HG02973 (cell line): Measurements from ENCODE around the gene PCDHGA8.
A peak's percentile ranks its signal among the peaks of the same experiment; 100 is the strongest.
"Not testable (repeated sequence)": the region's sequence is repeated elsewhere in the genome, so short reads cannot be mapped to it uniquely, and the experiment has no call there.

Experiments used
- ATAC-seq: cut with Tn5 transposase; IDR thresholded peaks from one replicate; pipeline ENCODE4 v1.9.1; 2021; ENCODE audit warnings: moderate library complexity; ENCODE audit not compliant: unreplicated experiment

Gene PCDHGA8

DNA sequence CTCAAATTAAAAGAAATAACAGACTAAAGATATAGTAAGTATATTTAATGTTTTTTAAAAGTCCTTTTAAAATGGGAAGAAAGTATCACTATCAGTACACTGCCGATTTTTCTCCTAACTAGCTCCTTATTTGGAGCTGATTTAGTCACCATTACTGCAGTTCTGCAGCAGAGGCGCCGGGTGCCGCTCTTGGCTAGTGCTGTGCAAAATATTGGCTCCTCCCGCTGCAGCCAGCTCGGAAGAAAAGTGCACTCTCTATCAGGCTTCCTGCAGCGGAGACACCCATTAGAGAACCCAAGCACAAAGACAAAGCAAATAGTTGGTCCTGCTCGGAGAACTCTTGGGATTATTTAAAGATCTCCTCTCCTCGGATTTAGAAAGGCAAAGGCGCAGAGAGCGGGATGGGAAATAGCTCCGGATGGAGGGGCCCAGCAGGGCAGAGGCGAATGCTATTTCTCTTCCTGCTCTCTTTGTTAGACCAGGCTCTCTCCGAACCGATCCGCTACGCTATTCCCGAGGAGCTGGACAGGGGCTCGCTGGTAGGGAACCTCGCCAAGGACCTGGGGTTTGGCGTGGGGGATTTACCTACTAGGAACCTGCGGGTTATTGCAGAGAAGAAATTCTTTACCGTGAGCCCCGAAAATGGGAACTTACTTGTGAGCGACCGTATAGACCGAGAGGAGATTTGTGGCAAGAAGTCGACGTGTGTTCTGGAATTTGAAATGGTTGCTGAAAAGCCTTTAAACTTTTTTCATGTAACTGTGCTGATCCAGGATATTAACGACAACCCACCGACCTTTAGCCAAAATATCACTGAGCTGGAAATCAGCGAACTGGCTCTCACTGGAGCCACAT, 22.2 kb upstream of the PCDHGA8 start, which contains the start of gene PCDHGB3:
PCDHGB3 (plus strand) TSS at position 249 of the 855 bp plus-strand sequence; CDS start at position 402, 153 bp downstream.
- peak; percentile 98 for ATAC-seq

- ATAC-seq, result no peak
Observed at GRCh38 chr5:141371572-141372475, 20.6 kb upstream of the PCDHGA8 start.

GRCh38 chr5:141373673-141374317, 18.6 kb upstream of the PCDHGA8 start, which contains the start of gene PCDHGA6:
Gene PCDHGA6, plus strand, starts transcription at chr5:141373891. Its CDS starts 193 bp downstream, at chr5:141374084.
- no peak for ATAC-seq

DNA sequence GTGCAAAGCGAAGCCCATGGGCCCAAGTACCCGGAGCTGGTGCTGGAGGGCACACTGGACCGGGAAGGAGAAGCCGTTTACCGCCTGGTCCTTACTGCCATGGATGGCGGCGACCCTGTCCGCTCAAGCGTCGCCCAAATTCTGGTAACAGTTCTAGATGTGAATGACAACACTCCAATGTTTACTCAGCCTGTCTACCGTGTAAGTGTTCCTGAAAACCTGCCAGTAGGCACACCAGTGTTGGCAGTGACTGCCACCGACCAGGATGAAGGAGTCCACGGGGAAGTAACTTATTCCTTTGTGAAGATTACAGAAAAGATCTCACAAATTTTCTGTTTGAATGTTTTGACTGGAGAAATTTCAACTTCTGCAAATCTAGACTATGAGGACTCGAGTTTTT, 17.8 kb upstream of the PCDHGA8 start:
- no peak for ATAC-seq

GRCh38 chr5:141375444-141376155, 16.8 kb upstream of the PCDHGA8 start:
- ATAC-seq, result not testable (repeated sequence)

DNA sequence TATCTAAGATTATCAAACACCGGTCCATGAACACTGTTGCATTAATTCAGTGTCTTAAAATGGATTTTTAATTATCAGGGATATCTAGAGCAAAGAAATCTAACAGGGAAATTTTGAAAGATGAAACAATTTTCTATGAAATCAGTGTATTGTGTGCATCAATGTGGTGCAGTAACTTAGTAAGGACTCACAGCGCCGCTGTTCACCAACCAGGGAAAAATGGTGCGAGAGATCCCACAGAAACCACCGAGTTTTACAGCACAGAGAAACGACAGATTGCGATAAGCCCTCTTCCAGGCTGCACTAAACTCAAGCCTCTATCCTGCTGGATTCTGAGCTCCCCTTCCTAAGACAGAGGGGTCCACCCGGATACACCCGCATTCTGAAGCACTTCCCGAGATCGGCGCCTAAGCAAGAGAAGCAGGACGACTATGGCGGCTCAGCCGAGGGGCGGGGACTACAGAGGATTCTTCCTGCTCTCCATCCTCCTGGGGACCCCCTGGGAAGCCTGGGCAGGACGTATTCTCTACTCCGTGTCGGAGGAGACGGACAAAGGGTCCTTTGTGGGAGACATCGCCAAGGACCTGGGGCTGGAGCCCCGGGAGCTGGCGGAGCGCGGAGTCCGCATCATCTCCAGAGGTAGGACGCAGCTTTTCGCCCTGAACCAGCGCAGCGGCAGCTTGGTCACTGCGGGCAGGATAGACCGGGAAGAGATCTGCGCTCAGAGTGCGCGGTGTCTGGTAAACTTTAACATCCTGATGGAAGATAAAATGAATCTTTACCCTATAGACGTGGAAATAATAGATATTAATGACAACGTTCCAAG, 9.8 kb upstream of the PCDHGA8 start, which contains the start of gene PCDHGA7:
PCDHGA7 (plus strand) TSS at position 274 of the 826 bp plus-strand sequence; CDS start at position 432, 158 bp downstream.
- peak; percentile 69 for ATAC-seq

DNA sequence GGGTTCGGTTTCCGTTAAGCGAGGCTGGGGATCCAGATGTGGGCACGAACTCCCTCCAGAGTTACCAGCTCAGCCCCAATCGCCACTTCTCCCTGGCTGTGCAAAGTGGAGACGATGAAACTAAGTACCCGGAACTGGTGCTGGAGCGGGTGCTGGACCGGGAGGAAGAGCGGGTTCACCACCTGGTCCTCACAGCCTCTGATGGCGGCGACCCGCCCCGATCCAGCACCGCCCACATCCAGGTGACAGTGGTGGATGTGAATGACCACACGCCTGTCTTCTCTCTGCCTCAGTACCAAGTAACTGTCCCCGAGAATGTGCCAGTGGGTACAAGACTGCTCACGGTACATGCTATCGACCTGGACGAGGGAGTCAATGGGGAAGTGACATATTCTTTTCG, 9.1 kb upstream of the PCDHGA8 start:
- ATAC-seq, result no peak

DNA sequence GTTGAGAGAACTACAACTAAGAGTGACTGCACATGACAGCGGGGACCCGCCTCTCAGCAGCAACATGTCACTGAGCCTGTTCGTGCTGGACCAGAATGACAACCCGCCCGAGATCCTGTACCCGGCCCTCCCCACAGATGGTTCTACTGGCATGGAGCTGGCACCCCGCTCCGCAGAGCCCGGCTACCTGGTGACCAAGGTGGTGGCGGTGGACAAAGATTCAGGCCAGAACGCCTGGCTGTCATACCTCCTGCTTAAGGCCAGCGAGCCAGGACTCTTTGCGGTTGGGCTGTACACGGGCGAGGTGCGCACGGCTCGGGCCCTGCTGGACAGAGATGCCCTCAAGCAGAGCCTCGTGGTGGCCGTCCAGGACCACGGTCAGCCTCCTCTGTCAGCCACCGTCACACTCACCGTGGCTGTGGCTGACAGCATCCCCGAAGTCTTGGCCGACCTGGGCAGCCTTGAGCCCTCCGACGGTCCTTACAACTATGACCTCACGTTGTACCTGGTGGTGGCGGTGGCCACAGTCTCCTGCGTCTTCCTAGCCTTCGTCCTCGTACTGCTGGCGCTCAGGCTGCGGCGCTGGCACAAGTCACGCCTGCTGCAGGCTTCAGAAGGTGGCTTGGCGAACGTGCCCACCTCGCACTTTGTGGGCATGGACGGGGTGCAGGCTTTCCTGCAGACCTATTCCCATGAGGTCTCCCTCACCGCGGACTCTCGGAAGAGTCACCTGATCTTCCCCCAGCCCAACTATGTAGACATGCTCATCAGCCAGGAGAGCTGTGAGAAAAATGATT, 7.8 kb upstream of the PCDHGA8 start:
- no peak for ATAC-seq

- ATAC-seq, result peak; percentile 89
Observed at GRCh38 chr5:141387557-141388311, 4.7 kb upstream of the PCDHGA8 start, which contains the start of gene PCDHGB4. Gene PCDHGB4, plus strand, starts transcription at chr5:141387698. Its CDS starts 187 bp downstream, at chr5:141387885.

DNA sequence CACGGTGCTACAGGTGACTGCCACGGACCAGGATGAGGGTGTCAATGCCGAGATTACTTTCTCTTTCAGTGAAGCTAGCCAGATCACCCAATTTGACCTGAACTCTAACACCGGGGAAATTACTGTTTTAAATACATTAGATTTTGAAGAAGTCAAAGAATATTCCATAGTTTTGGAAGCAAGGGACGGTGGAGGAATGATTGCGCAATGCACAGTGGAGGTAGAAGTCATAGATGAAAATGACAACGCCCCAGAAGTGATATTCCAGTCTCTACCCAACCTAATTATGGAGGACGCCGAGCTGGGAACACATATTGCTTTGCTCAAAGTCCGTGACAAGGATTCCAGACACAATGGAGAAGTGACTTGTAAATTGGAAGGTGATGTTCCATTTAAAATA, 3.8 kb upstream of the PCDHGA8 start:
- ATAC-seq, result no peak

DNA sequence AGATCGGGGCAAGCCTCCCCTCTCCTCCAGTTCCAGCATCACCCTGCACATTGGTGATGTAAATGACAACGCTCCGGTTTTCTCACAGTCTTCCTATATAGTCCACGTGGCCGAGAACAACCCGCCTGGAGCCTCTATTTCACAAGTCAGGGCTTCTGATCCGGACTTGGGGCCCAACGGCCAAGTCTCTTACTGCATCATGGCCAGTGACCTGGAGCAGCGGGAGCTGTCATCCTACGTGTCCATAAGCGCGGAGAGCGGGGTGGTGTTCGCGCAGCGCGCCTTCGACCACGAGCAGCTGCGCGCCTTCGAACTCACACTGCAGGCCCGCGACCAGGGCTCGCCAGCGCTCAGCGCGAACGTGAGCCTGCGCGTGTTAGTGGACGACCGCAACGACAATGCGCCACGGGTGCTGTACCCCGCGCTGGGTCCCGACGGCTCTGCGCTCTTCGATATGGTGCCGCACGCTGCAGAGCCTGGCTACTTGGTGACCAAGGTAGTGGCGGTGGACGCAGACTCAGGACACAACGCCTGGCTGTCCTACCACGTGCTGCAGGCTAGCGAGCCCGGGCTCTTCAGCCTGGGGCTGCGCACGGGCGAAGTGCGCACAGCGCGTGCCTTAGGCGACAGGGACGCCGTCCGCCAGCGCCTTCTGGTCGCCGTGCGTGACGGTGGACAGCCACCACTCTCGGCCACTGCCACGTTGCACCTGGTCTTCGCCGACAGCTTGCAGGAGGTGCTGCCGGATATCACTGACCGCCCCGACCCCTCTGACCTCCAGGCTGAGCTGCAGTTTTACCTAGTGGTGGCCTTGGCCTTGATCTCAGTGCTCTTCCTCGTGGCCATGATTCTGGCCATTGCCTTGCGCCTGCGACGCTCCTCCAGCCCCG, 3.0 kb upstream of the PCDHGA8 start:
- no peak for ATAC-seq

DNA sequence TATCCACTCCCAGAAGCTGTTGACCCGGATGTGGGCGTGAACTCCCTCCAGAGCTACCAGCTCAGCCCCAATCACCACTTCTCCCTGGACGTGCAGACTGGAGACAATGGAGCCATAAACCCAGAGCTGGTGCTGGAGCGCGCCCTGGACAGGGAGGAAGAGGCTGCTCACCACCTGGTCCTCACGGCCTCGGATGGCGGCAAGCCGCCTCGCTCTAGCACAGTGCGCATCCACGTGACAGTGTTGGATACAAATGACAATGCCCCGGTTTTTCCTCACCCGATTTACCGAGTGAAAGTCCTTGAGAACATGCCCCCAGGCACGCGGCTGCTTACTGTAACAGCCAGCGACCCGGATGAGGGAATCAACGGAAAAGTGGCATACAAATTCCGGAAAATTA, 834 bp downstream of the PCDHGA8 start:
- no peak for ATAC-seq

DNA sequence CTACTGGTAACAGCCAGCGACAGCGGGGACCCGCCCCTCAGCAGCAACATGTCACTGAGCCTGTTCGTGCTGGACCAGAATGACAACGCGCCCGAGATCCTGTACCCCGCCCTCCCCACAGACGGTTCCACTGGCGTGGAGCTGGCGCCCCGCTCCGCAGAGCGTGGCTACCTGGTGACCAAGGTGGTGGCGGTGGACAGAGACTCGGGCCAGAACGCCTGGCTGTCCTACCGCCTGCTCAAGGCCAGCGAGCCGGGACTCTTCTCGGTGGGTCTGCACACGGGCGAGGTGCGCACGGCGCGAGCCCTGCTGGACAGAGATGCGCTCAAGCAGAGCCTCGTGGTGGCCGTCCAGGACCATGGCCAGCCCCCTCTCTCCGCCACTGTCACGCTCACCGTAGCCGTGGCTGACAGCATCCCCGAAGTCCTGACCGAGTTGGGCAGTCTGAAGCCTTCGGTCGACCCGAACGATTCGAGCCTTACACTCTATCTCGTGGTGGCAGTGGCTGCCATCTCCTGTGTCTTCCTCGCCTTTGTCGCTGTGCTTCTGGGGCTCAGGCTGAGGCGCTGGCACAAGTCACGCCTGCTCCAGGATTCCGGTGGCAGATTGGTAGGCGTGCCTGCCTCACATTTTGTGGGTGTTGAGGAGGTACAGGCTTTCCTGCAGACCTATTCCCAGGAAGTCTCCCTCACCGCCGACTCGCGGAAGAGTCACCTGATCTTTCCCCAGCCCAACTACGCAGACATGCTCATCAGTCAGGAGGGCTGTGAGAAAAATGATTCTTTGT, 2.2 kb downstream of the PCDHGA8 start:
- ATAC-seq, result not testable (repeated sequence)

DNA sequence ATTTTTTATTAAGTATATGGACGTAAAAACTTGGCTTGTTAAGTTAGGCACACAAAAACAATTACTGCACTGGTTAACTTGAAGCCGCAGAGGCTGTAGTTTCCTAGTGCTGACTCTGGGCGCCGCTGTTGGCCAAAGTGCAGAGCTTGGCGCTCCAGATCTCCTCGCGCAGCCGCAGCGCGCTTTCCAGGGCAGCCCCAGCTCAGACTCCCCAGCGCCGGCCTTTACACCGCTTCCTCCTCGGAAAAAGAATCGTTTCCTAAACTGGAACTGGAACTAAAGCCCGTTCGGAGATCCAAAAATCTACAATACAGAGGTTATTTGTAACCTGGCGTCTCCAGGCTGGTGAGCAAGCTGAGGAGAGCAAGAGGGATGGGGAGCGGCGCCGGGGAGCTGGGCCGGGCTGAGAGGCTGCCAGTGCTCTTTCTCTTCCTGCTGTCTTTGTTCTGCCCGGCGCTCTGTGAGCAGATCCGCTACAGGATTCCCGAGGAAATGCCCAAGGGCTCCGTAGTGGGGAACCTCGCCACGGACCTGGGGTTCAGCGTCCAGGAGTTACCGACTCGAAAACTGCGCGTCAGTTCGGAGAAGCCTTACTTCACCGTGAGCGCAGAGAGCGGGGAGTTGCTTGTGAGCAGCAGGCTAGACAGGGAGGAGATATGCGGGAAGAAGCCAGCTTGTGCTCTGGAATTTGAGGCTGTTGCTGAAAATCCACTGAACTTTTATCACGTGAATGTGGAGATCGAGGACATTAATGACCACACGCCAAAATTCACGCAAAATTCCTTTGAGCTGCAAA, 5.5 kb downstream of the PCDHGA8 start, which contains the start of gene PCDHGB5:
PCDHGB5 (plus strand) TSS at position 192 of the 796 bp plus-strand sequence; CDS start at position 373, 181 bp downstream.
- peak; percentile 99 for ATAC-seq

- ATAC-seq, result no peak
Observed at GRCh38 chr5:141398608-141399007, 6.2 kb downstream of the PCDHGA8 start.
